ENCODE measurements around the gene DCLK1.
A peak's percentile ranks its signal among the peaks of the same experiment; 100 is the strongest.

DCLK1 gene

DNA sequence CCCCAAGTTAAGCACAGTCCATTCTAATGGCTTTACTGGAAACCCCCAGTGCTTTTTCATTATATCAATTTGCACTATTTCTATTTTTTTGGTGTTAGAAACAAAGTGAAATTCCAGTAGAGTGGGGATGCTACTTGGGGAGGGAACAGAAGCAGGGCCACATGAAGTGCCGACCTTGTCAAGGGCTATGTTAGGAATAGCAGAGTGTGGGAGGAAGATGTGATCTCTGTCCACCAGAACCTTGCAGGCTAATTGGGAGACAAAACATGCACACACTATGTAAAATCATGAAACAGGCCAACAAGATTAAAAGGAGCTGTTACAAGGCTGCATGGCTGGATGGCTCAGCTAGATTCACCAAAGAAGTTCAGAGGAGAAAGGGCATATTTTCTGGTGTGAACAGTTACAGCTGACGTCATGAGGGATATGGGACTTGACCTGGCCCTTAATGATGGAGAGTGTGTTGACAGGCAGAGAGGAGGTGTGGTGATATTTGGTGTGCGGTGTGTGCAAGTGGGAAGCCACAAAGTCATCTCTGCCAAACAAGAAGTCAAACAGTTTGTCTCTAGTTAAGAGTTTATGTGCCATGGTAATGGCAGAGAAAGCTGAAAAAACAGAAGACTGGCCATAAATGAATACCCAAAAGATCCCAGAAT, 336.3 kb downstream of the DCLK1 start:
- H3K36me3 ChIP-seq (ENCODE audit: insufficient read depth, low read length) = no peaks in the 10 kb centered on the region

DNA sequence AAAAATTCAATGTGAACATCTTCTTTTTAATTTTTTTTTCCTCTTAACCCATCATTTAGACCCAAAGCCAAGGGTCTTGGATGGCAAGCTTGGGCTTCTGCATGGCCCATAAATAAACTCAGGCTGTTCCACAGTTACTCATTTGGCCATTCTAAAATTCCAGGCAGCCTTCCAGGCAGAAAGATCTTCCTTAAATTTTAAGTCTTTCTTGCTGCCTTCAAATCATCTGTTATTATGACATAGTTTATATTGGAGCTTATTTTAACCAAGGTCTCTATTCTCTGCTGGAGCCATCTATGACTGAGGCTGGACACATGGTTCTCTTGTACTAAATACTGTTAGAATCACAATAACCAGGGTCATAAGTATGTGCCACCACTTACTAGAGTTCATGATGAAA, 337.4 kb downstream of the DCLK1 start:
- H3K9me3 ChIP-seq (ENCODE audit: insufficient read depth, low read depth, low read length) = no peaks in the 10 kb centered on the region
- no peaks in the 10 kb centered on the region for H3K9me2 ChIP-seq (replicated peaks; ENCODE audit: low read depth, low read length)
- no peaks in the 10 kb centered on the region for H3K27me3 ChIP-seq (ENCODE audit: insufficient read depth, low read length, poor library complexity, severe bottlenecking)
- 0 out of 2 replicates have a peak overlapping the region, but pooled peaks have one; percentile 4 for H2AFZ ChIP-seq (ENCODE audit: low read length)
- H3K4me2 ChIP-seq (ENCODE audit: low read depth, low read length, poor library complexity, severe bottlenecking) = no peak overlapping the region
- H3F3A ChIP-seq (ENCODE audit: low read depth) = no peaks in the 10 kb centered on the region
- no peaks in the 10 kb centered on the region for H3K36me3 ChIP-seq (ENCODE audit: insufficient read depth, low read length)
- no peak for TF ChIP-seq EZH2phosphoT487 (IDR thresholded peaks at IDR 0.05; ENCODE audit: borderline replicate concordance)
- TF ChIP-seq, protein P1, sequence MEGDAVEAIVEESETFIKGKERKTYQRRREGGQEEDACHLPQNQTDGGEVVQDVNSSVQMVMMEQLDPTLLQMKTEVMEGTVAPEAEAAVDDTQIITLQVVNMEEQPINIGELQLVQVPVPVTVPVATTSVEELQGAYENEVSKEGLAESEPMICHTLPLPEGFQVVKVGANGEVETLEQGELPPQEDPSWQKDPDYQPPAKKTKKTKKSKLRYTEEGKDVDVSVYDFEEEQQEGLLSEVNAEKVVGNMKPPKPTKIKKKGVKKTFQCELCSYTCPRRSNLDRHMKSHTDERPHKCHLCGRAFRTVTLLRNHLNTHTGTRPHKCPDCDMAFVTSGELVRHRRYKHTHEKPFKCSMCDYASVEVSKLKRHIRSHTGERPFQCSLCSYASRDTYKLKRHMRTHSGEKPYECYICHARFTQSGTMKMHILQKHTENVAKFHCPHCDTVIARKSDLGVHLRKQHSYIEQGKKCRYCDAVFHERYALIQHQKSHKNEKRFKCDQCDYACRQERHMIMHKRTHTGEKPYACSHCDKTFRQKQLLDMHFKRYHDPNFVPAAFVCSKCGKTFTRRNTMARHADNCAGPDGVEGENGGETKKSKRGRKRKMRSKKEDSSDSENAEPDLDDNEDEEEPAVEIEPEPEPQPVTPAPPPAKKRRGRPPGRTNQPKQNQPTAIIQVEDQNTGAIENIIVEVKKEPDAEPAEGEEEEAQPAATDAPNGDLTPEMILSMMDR (conservative IDR thresholded peaks at IDR 0.05; ENCODE audit: low read length) = no peak
- no peaks in the 10 kb centered on the region for H3K79me2 ChIP-seq (ENCODE audit: insufficient read depth, low read length)
- no peak overlapping the region for H3K9ac ChIP-seq (ENCODE audit: low read depth, low read length, poor library complexity, severe bottlenecking)
- no peaks in the 10 kb centered on the region for H4K20me1 ChIP-seq (ENCODE audit: insufficient read depth, low read length, poor library complexity, severe bottlenecking)
- H3K4me3 ChIP-seq (ENCODE audit: low read length, poor library complexity, severe bottlenecking) = no peak overlapping the region
- H3K4me1 ChIP-seq (ENCODE audit: insufficient read depth, low read length, poor library complexity, severe bottlenecking) = no peaks in the 10 kb centered on the region

More for the DNA sequence above, 336.3 kb downstream of the DCLK1 start:
- Histone ChIP-seq H3K27me3 (ENCODE audit: insufficient read depth, low read length, poor library complexity, severe bottlenecking) (no peaks in the 10 kb centered on the region), H3K9ac (ENCODE audit: low read depth, low read length, poor library complexity, severe bottlenecking) (no peak overlapping the region), H4K20me1 (ENCODE audit: insufficient read depth, low read length, poor library complexity, severe bottlenecking) (no peaks in the 10 kb centered on the region), H3K4me2 (ENCODE audit: low read depth, low read length, poor library complexity, severe bottlenecking) (no peak overlapping the region), H3K9me3 (ENCODE audit: insufficient read depth, low read depth, low read length) (no peaks in the 10 kb centered on the region), H3K4me1 (ENCODE audit: insufficient read depth, low read length, poor library complexity, severe bottlenecking) (no peaks in the 10 kb centered on the region), H3K9me2 (replicated peaks; ENCODE audit: low read depth, low read length) (no peaks in the 10 kb centered on the region), H3K4me3 (ENCODE audit: low read length, poor library complexity, severe bottlenecking) (no peak overlapping the region), H2AFZ (ENCODE audit: low read length) (no peak overlapping the region), H3K79me2 (ENCODE audit: insufficient read depth, low read length) (no peaks in the 10 kb centered on the region), H3F3A (ENCODE audit: low read depth) (no peaks in the 10 kb centered on the region)
- TF ChIP-seq, protein P1 (conservative IDR thresholded peaks at IDR 0.05; ENCODE audit: low read length) = no peak
- TF ChIP-seq EZH2phosphoT487 (IDR thresholded peaks at IDR 0.05; ENCODE audit: borderline replicate concordance) = no peak

DNA sequence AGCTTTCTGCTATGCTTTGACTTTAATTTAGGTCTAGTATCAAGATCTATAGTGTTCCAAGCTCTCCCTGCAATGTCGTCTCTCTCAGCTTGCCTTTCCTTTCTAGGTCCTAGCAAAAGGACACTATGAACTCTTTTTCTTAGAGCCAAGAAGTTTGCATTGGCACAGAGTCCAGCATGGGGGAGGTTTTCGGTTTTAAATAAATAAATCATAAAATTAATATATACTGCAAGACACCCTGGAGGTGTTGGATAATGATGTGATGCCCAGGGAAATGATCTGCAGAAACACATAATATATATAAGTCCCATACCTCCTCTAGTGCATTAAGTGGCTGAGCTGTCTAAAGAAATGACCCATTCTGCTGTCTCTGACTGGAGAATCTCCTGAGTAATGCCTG, 338.3 kb downstream of the DCLK1 start:
- Histone ChIP-seq H3K27me3 (ENCODE audit: insufficient read depth, low read length, poor library complexity, severe bottlenecking) (no peaks in the 10 kb centered on the region), H3F3A (ENCODE audit: low read depth) (no peaks in the 10 kb centered on the region), H3K4me3 (ENCODE audit: low read length, poor library complexity, severe bottlenecking) (no peak overlapping the region), H3K9me3 (ENCODE audit: insufficient read depth, low read depth, low read length) (no peaks in the 10 kb centered on the region), H3K9ac (ENCODE audit: low read depth, low read length, poor library complexity, severe bottlenecking) (no peak overlapping the region), H2AFZ (ENCODE audit: low read length) (no peak overlapping the region), H3K79me2 (ENCODE audit: insufficient read depth, low read length) (no peaks in the 10 kb centered on the region), H3K36me3 (ENCODE audit: insufficient read depth, low read length) (no peaks in the 10 kb centered on the region), H3K4me2 (ENCODE audit: low read depth, low read length, poor library complexity, severe bottlenecking) (no peak overlapping the region), H3K4me1 (ENCODE audit: insufficient read depth, low read length, poor library complexity, severe bottlenecking) (no peaks in the 10 kb centered on the region), H3K9me2 (replicated peaks; ENCODE audit: low read depth, low read length) (no peaks in the 10 kb centered on the region), H4K20me1 (ENCODE audit: insufficient read depth, low read length, poor library complexity, severe bottlenecking) (no peaks in the 10 kb centered on the region)
- TF ChIP-seq EZH2phosphoT487 (IDR thresholded peaks at IDR 0.05; ENCODE audit: borderline replicate concordance) = no peak
- TF ChIP-seq, protein P1 (conservative IDR thresholded peaks at IDR 0.05; ENCODE audit: low read length) = no peak

Data from Loucy (cell line).